ENCODE results near the gene ABLIM1. TPM values are rescaled to one million over a fixed set of nuclear protein-coding genes. Genes with fewer than 3 reads are reported as not detected.

ABLIM1 gene
- total and polyA plus RNA-seq, 10 of the 15 experiments (the other 5 are each of a cell fraction or from before 2014, with no cell fraction given): 14.2 to 50.5 (median 28.1) TPM

DNA sequence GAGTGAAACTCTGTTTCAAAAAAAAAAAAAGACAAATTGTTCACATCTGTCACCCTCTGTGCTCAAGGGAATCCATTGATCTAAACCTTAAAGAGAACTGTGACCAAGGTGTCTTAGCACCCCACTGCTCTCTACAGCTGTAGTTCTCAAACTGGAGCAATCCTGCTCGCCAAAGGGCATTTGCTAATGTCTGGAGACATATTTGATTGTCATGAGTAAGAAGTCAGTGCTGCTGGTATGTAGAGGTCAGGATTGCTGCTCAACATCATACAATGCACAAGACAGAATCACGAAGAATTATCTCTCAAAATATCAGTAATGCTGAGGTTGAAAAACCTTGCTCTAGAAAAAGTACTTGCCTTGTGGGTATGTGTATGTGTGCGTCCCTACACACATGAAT lies 30.0 kb downstream of the ABLIM1 start:
- Histone ChIP-seq H4K20me1 (ENCODE audit: control insufficient read depth, insufficient read depth) (no peaks in the 10 kb centered on the region), H2AFZ (ENCODE audit: control insufficient read depth, low read depth, low read length) (no peak overlapping the region), H3K4me1 (ENCODE audit: control insufficient read depth, insufficient read depth, low read length) (peaks cover 2% of the 10 kb centered on the region; the same call in 1 of the 2 replicates), H3K36me3 (ENCODE audit: control insufficient read depth in 2 of 2, insufficient read depth in 2 of 2, low read length in 1 of 2) (no peaks in the 10 kb centered on the region), H3K9me3 (replicated peaks; ENCODE audit: control insufficient read depth, insufficient read depth, low read length) (no peaks in the 10 kb centered on the region), H3K9ac (ENCODE audit: control insufficient read depth, insufficient read depth, low read length) (no peak overlapping the region), H3K27me3 (replicated peaks in 1 of 2; ENCODE audit: control insufficient read depth in 2 of 2, insufficient read depth in 2 of 2, low read length in 1 of 2) (peaks cover 8 to 9% of the 10 kb centered on the region in 2 experiments; a peak in 3 of 4 replicates), H3K79me2 (ENCODE audit: control insufficient read depth, insufficient read depth, low read length) (no peaks in the 10 kb centered on the region), H3K4me3 (no peak overlapping the region), H3K4me2 (ENCODE audit: control insufficient read depth, insufficient read depth) (no peak overlapping the region), H3K27ac (ENCODE audit: control insufficient read depth, insufficient read depth) (no peak overlapping the region)
- ChIA-PET POLR2A (no interaction called here), RAD21 (ENCODE audit: unreplicated experiment) (no interaction called here), SMC1A (ENCODE audit: uncharacterized antibody, unreplicated experiment) (no interaction called here), CTCF (no interaction called here)
- no peak for FAIRE-seq
- no peak for DNase-seq (ENCODE audit: low read depth, low spot score)
- WGBS (ENCODE audit: insufficient coverage, insufficient replicate concordance, low lambda C conversion rate, missing lambda C conversion rate): 37% methylated on average over 3 of the region's 3 CpGs
- no peak for TF ChIP-seq WRNIP1 (IDR thresholded peaks at IDR 0.05; ENCODE audit: borderline replicate concordance, low read depth, low read length)
- TF ChIP-seq ZNF274 (IDR thresholded peaks at IDR 0.05; ENCODE audit: insufficient read depth, insufficient read length): no peak
- TF ChIP-seq RAD51 (IDR thresholded peaks at IDR 0.05): no peak
- TF ChIP-seq SRF (IDR thresholded peaks at IDR 0.05; ENCODE audit: low read depth in 2 of 2, low read length in 2 of 2): no peak
- no peak for TF ChIP-seq CHD4 (IDR thresholded peaks at IDR 0.05)
- no peak for TF ChIP-seq ZNF384 (IDR thresholded peaks at IDR 0.05; ENCODE audit: borderline replicate concordance, low read depth, low read length)
- TF ChIP-seq HDGF (IDR thresholded peaks at IDR 0.05): no peak
- no peak for TF ChIP-seq EP300 (IDR thresholded peaks at IDR 0.05; ENCODE audit: borderline replicate concordance in 1 of 2, control insufficient read depth in 1 of 2, low read depth in 2 of 2, low read length in 2 of 2)
- no peak for TF ChIP-seq KLF5 (IDR thresholded peaks at IDR 0.05; ENCODE audit: partially characterized antibody)
- TF ChIP-seq JUNB (IDR thresholded peaks at IDR 0.05): no peak
- TF ChIP-seq, protein P1, sequence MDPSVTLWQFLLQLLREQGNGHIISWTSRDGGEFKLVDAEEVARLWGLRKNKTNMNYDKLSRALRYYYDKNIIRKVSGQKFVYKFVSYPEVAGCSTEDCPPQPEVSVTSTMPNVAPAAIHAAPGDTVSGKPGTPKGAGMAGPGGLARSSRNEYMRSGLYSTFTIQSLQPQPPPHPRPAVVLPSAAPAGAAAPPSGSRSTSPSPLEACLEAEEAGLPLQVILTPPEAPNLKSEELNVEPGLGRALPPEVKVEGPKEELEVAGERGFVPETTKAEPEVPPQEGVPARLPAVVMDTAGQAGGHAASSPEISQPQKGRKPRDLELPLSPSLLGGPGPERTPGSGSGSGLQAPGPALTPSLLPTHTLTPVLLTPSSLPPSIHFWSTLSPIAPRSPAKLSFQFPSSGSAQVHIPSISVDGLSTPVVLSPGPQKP (IDR thresholded peaks at IDR 0.05; ENCODE audit: low read depth, low read length): no peak
- intact Hi-C loops (cut with micrococcal nuclease; ENCODE audit: unreplicated experiment) (no loop called here), in situ Hi-C loops (cut with MboI) (no loop called here)
- no peak for ATAC-seq
- BruUV-seq (replicated peaks): no TSS peak
